H1 (cell line): Measurements from ENCODE around the gene AOAH. TPM values are rescaled to one million over a fixed set of nuclear protein-coding genes. Genes with fewer than 3 reads are reported as not detected.

ENCODE experiments used
- CTCF ChIA-PET: fragments of 300-600 bp; sonication (Branson Sonifier 250); formaldehyde crosslinking; loops from one replicate; lab custom pipeline; 2021; ENCODE audit not compliant: partially characterized antibody; lab: Charles Lee
- POLR2A ChIA-PET: fragments of 300-600 bp; sonication (Branson Sonifier 250); formaldehyde crosslinking; loops from one replicate; lab custom pipeline; 2021; ENCODE audit warnings: inconsistent platforms; ENCODE audit not compliant: partially characterized antibody; lab: Charles Lee
- DNase-seq, 2 experiments: peaks; one replicate each; pipeline versions ENCODE4 v3.0.0 to v3.0.0-alpha.2; 2010 to 2022; ENCODE audit warnings: low spot score in 2 of 2, low read depth in 1 of 2, mixed read lengths in 1 of 2
- FAIRE-seq: peaks from 2 replicates; lab custom pipeline; 2011; peaks lifted over from hg19 to GRCh38; lab: Jason Lieb, UNC
- H2AFZ ChIP-seq: 2 replicates; pipeline ENCODE4 v1.8.1; 2012; ENCODE audit warnings: low read length, inconsistent platforms
- H2AK5ac ChIP-seq: 2 replicates; pipeline ENCODE4 v1.6.1; 2013; ENCODE audit warnings: low read depth, low read length
- H2BK120ac ChIP-seq: replicated peaks from 2 replicates; pipeline ENCODE3; 2013; ENCODE audit warnings: low read depth, low read length, inconsistent platforms
- H2BK12ac ChIP-seq: 2 replicates; pipeline ENCODE4 v1.6.1; 2013; ENCODE audit warnings: low read depth, low read length
- H2BK15ac ChIP-seq: 2 replicates; pipeline ENCODE4 v1.6.1; 2013; ENCODE audit warnings: low read length
- H2BK20ac ChIP-seq: 2 replicates; pipeline ENCODE4 v1.6.1; 2013; ENCODE audit warnings: low read length
- H2BK5ac ChIP-seq: 2 replicates; pipeline ENCODE4 v1.6.1; 2013; ENCODE audit warnings: low read depth, low read length
- H3K14ac ChIP-seq: 2 replicates; pipeline ENCODE4 v1.6.1; 2013; ENCODE audit warnings: inconsistent platforms; ENCODE audit not compliant: insufficient read length
- H3K18ac ChIP-seq: 2 replicates; pipeline ENCODE4 v1.6.1; 2013; ENCODE audit warnings: low read length; ENCODE audit errors: extremely low read depth
- H3K23ac ChIP-seq: 2 replicates; pipeline ENCODE4 v1.6.1; 2013; ENCODE audit warnings: inconsistent platforms; ENCODE audit not compliant: insufficient read length
- H3K23me2 ChIP-seq: 2 replicates; pipeline ENCODE4 v1.6.1; 2013; ENCODE audit warnings: low read depth, low read length
- H3K27ac ChIP-seq: 2 replicates; pipeline ENCODE4 v1.6.1; 2011; ENCODE audit warnings: low read depth, low read length, inconsistent platforms
- H3K27me3 ChIP-seq, 4 experiments: replicated peaks in 1 of 4; 1 replicate in 1 of 4; 2 replicates in 3 of 4; pipeline versions ENCODE4 v1.6.1 to v1.8.1; 2011 to 2013; ENCODE audit warnings: low read length in 3 of 4, mild to moderate bottlenecking in 3 of 4, inconsistent platforms in 2 of 4, mixed read lengths in 2 of 4, moderate library complexity in 1 of 4; ENCODE audit not compliant: control insufficient read depth in 3 of 4, insufficient read depth in 3 of 4; ENCODE audit errors: extremely low read depth in 1 of 4
- H3K36me3 ChIP-seq, 4 experiments: 2 replicates each; pipeline versions ENCODE4 v1.6.1 to v1.8.1; 2011 to 2013; ENCODE audit warnings: mild to moderate bottlenecking in 4 of 4, low read length in 3 of 4, moderate library complexity in 2 of 4, control low read depth in 1 of 4, inconsistent platforms in 1 of 4; ENCODE audit not compliant: insufficient read depth in 4 of 4, control insufficient read depth in 2 of 4
- H3K4ac ChIP-seq: replicated peaks from 2 replicates; pipeline ENCODE3; 2013; ENCODE audit warnings: low read length, low read depth, mixed read lengths, inconsistent platforms; ENCODE audit not compliant: insufficient read length
- H3K4me1 ChIP-seq, 4 experiments: replicated peaks in 1 of 4; 1 replicate in 1 of 4; 2 replicates in 3 of 4; pipeline versions ENCODE4 v1.6.1 to v1.8.1; 2011 to 2013; ENCODE audit warnings: low read length in 3 of 4, inconsistent platforms in 2 of 4, mixed read lengths in 1 of 4; ENCODE audit not compliant: insufficient read depth in 4 of 4, control insufficient read depth in 3 of 4
- H3K4me2 ChIP-seq, 2 experiments: 2 replicates each; pipeline versions ENCODE4 v1.6.1 to v1.8.1; 2011 to 2013; ENCODE audit warnings: low read depth in 2 of 2, low read length in 2 of 2, control low read depth in 1 of 2, inconsistent platforms in 1 of 2, mild to moderate bottlenecking in 1 of 2; ENCODE audit not compliant: insufficient read depth in 1 of 2
- H3K4me3 ChIP-seq, 4 experiments: fragments of 200-600, 300-600 bp in 1 of 4; sonication (generic), shearing (Covaris generic), sonication (Bioruptor Twin) in 1 of 4; 2 replicates each; pipeline versions ENCODE4 v1.5.1 to v1.8.1; 2011 to 2016; ENCODE audit warnings: low read length in 4 of 4, low read depth in 3 of 4, control low read depth in 2 of 4, inconsistent platforms in 2 of 4, mild to moderate bottlenecking in 2 of 4, mixed read lengths in 1 of 4, moderate library complexity in 1 of 4; ENCODE audit not compliant: insufficient read depth in 2 of 4; ENCODE audit errors: extremely low read depth in 1 of 4
- H3K56ac ChIP-seq: replicated peaks from 2 replicates; pipeline ENCODE3; 2013; ENCODE audit warnings: low read depth, mild to moderate bottlenecking, mixed read lengths, low read length, inconsistent platforms; ENCODE audit not compliant: insufficient read length
- H3K79me1 ChIP-seq: 2 replicates; pipeline ENCODE4 v1.6.1; 2013; ENCODE audit warnings: low read depth, low read length, control low read depth
- H3K79me2 ChIP-seq, 2 experiments: 2 replicates each; pipeline versions ENCODE4 v1.6.1 to v1.8.1; 2012 to 2013; ENCODE audit warnings: low read length in 2 of 2, mild to moderate bottlenecking in 2 of 2, inconsistent platforms in 1 of 2; ENCODE audit not compliant: insufficient read depth in 2 of 2, control insufficient read depth in 1 of 2
- H3K9ac ChIP-seq, 4 experiments: replicated peaks in 1 of 4; 1 replicate in 1 of 4; 2 replicates in 3 of 4; pipeline versions ENCODE4 v1.6.1 to v1.8.1; 2011 to 2013; ENCODE audit warnings: low read depth in 3 of 4, low read length in 3 of 4, control low read depth in 2 of 4, mild to moderate bottlenecking in 2 of 4, moderate library complexity in 2 of 4, inconsistent platforms in 1 of 4; ENCODE audit errors: extremely low read depth in 1 of 4
- H3K9me3 ChIP-seq, 2 experiments: 2 replicates each; pipeline versions ENCODE4 v1.6.1 to v1.8.1; 2012 to 2013; ENCODE audit warnings: mild to moderate bottlenecking in 2 of 2, moderate library complexity in 2 of 2, control low read depth in 1 of 2, inconsistent platforms in 1 of 2, low read depth in 1 of 2, low read length in 1 of 2, mixed read lengths in 1 of 2; ENCODE audit not compliant: insufficient read depth in 2 of 2
- H4K20me1 ChIP-seq, 2 experiments: replicated peaks in 1 of 2; 2 replicates each; pipeline versions ENCODE3 to v1.8.1; 2011 to 2013; ENCODE audit warnings: inconsistent platforms in 2 of 2, low read length in 2 of 2, mild to moderate bottlenecking in 1 of 2; ENCODE audit not compliant: insufficient read depth in 2 of 2, control insufficient read depth in 1 of 2
- H4K5ac ChIP-seq: 2 replicates; pipeline ENCODE4 v1.6.1; 2013; ENCODE audit warnings: low read length, low read depth, mixed read lengths, inconsistent platforms; ENCODE audit not compliant: insufficient read length
- H4K8ac ChIP-seq: 2 replicates; pipeline ENCODE4 v1.8.0; 2013; ENCODE audit warnings: mild to moderate bottlenecking, moderate library complexity, low read length, inconsistent platforms; ENCODE audit not compliant: insufficient read depth; ENCODE audit errors: extremely low read depth
- H4K91ac ChIP-seq: replicated peaks from 2 replicates; pipeline ENCODE3; 2013; ENCODE audit warnings: low read length, mixed read lengths, inconsistent platforms; ENCODE audit not compliant: insufficient read length
- CHD2 ChIP-seq: IDR thresholded peaks from 2 replicates; pipeline ENCODE4 v1.6.1; 2012; ENCODE audit warnings: low read length, improper control_type of control experiment
- HDAC6 ChIP-seq: IDR thresholded peaks from one replicate; pipeline ENCODE4 v1.7.1; 2012; ENCODE audit warnings: low read depth, mild to moderate bottlenecking, inconsistent platforms, low read length, moderate library complexity
- KDM5A ChIP-seq: fragments of 200-600 bp; IDR thresholded peaks from 2 replicates; pipeline ENCODE4 v1.7.1; 2012; ENCODE audit warnings: mild to moderate bottlenecking, low read length, inconsistent platforms, mixed read lengths
- NRF1 ChIP-seq: IDR thresholded peaks from 2 replicates; pipeline ENCODE4 v1.6.1; 2011; ENCODE audit warnings: mild to moderate bottlenecking, low read depth, low read length, improper control_type of control experiment
- RXRA ChIP-seq: IDR thresholded peaks from 2 replicates; pipeline ENCODE4 v1.6.1; 2011; ENCODE audit warnings: low read depth, mild to moderate bottlenecking, low read length, moderate library complexity; ENCODE audit not compliant: insufficient read depth
- SP2 ChIP-seq: IDR thresholded peaks from 2 replicates; pipeline ENCODE4 v1.6.1; 2012; ENCODE audit warnings: mild to moderate bottlenecking, low read length, inconsistent platforms
- ZNF274 ChIP-seq: IDR thresholded peaks from 2 replicates; pipeline ENCODE4 v1.7.0; 2012; ENCODE audit warnings: low read length, borderline replicate concordance; ENCODE audit errors: extremely low read depth
- WGBS, 2 experiments: shearing (Covaris generic) in 1 of 2; methylation state at CpG; one replicate each; pipeline versions ENCODE4 v1.1.6 to v1.1.7; 2013 to 2015; ENCODE audit warnings: low lambda C conversion rate in 2 of 2, mixed read lengths in 2 of 2, inconsistent platforms in 1 of 2, low coverage in 1 of 2, missing lambda C conversion rate in 1 of 2; ENCODE audit not compliant: insufficient replicate concordance in 2 of 2, insufficient coverage in 1 of 2, insufficient read length in 1 of 2; ENCODE audit errors: extremely low coverage in 1 of 2, missing lambda C conversion rate in 1 of 2; 5-methylcytosine and 5-hydroxymethylcytosine counted together
- polyA plus RNA-seq, 7 experiments: library from polyadenylated mRNA; depleted of rRNA in 3 of 7; stranded (reverse) in 5 of 7; unstranded in 2 of 7; fragments of >200 nt in 5 of 7; fragments of 200-250 nt in 2 of 7; gene quantifications; 1 replicate in 5 of 7; 2 replicates in 1 of 7; 4 replicates in 1 of 7; pipeline versions ENCODE4 v1.2.1 to v1.2.3, GENCODE V29; 2011 to 2013; ENCODE audit warnings: missing spikeins in 2 of 7, mixed read lengths in 2 of 7
- total RNA-seq: library from RNA; stranded (reverse); fragmentation: NEBNext Ultra II Directional; extraction: Animal tissue kit (Norgen Biotek cat#: 25700); gene quantifications from 2 replicates; pipeline ENCODE4 v1.2.1, GENCODE V29; 2021
- TF ChIP-seq, protein P1 (sequence below), 3 experiments: IDR thresholded peaks; 1 replicate in 2 of 3; 2 replicates in 1 of 3; pipeline versions ENCODE4 v1.5.1 to v1.6.1; 2011; ENCODE audit warnings: low read length in 3 of 3, mild to moderate bottlenecking in 3 of 3, inconsistent platforms in 2 of 3, low read depth in 1 of 3, moderate library complexity in 1 of 3; ENCODE audit not compliant: insufficient read depth in 1 of 3; ENCODE audit errors: control extremely low read depth in 1 of 3
- TF ChIP-seq, protein P2 (sequence below): IDR thresholded peaks from 2 replicates; pipeline ENCODE4 v1.6.1; 2011; ENCODE audit warnings: low read depth, mild to moderate bottlenecking, low read length; ENCODE audit not compliant: insufficient read depth

AOAH gene
- total and polyA plus RNA-seq, 2 of the 8 experiments (the other 6 are each of a cell fraction or from before 2014, with no cell fraction given), result 0.08 TPM; not detected in 1

DNA sequence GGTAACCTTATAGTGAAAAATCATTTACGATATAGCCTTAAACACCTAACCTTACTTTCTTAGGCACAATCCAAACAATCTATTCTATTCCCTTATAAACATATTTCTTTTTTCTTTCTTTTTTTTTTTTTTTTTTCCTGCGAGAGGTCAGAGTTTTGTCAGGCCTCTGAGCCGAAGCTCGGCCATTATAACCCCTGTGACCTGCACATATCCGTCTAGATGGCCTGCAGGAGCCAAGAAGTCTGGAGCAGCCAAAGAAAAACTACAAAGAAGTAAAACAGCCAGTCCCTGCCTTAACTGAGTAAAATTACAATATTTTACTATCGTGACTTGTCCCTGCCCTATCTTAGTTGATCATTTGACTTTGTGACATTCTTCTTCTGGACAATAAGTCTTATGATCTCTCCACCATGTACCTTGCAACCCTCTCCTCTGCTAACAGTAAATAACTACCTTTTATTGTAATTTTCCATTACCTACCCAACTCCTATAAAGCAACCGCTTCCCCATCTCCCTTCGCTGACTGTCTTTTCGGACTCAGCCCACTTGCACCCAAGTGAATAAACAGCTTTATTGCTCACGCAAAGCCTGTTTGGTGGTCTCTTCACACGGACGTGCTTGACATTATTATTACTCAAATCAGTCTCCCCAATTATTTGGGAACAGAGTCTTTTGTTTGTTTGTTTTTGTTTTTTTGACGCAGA lies 64.5 kb downstream of the AOAH start:
- Histone ChIP-seq H2AK5ac (no peak overlapping the region), H3K4ac (no peak overlapping the region), H3K4me1 (peaks cover 5 to 25% (median 21%) of the 10 kb centered on the region in 4 experiments; a peak in 6 of 7 replicates), H2BK5ac (no peak overlapping the region), H3K56ac (no peak overlapping the region), H2BK120ac (no peak overlapping the region), H3K23me2 (no peaks in the 10 kb centered on the region), H2BK15ac (no peak overlapping the region), H4K91ac (no peak overlapping the region), H3K9me3 (no peaks in the 10 kb centered on the region), H2AFZ (no peak overlapping the region), H3K36me3 (no peaks in the 10 kb centered on the region), H3K27ac (no peak overlapping the region), H3K23ac (no peak overlapping the region), H3K14ac (no peak overlapping the region), H3K18ac (no peak overlapping the region; the same call in 1 of the 2 replicates), H3K79me1 (no peaks in the 10 kb centered on the region), H3K27me3 (no peaks in the 10 kb centered on the region; a peak in 1 of 7 replicates), H4K5ac (peak overlapping the region; percentile 57), H3K9ac (no peak overlapping the region), H3K4me2 (peak overlapping the region in 1 of 2 experiments; percentile 15; a peak in 1 of 4 replicates), H4K20me1 (no peaks in the 10 kb centered on the region), H4K8ac (no peak overlapping the region), H2BK12ac (0 out of 2 replicates have a peak overlapping the region, but pooled peaks have one; percentile 6), H3K79me2 (no peaks in the 10 kb centered on the region), H3K4me3 (no peak overlapping the region), H2BK20ac (peak overlapping the region; percentile 52; the same call in 1 of the 2 replicates)
- 77% methylated on average over 10 of the region's 13 CpGs; no CpG with 5 or more reads in 1 of the 2 experiments for WGBS, 2 experiments
- FAIRE-seq (no peak), DNase-seq (no peak)
- ChIA-PET CTCF (interaction anchor here (1.3 to 4.3 kb wide), 5 partner anchors 11 to 187 kb away, joined by 3 to 30 read pairs (median 7); no protein-coding TSS in a partner anchor), POLR2A (no interaction called here)
- TF ChIP-seq HDAC6, result no peak
- TF ChIP-seq ZNF274, result no peak
- TF ChIP-seq RXRA, result no peak
- no peak for TF ChIP-seq NRF1
- TF ChIP-seq, protein P1, sequence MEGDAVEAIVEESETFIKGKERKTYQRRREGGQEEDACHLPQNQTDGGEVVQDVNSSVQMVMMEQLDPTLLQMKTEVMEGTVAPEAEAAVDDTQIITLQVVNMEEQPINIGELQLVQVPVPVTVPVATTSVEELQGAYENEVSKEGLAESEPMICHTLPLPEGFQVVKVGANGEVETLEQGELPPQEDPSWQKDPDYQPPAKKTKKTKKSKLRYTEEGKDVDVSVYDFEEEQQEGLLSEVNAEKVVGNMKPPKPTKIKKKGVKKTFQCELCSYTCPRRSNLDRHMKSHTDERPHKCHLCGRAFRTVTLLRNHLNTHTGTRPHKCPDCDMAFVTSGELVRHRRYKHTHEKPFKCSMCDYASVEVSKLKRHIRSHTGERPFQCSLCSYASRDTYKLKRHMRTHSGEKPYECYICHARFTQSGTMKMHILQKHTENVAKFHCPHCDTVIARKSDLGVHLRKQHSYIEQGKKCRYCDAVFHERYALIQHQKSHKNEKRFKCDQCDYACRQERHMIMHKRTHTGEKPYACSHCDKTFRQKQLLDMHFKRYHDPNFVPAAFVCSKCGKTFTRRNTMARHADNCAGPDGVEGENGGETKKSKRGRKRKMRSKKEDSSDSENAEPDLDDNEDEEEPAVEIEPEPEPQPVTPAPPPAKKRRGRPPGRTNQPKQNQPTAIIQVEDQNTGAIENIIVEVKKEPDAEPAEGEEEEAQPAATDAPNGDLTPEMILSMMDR (IDR thresholded peaks at IDR 0.05; ENCODE audit: control extremely low read depth in 1 of 3, insufficient read depth in 1 of 3, low read depth in 1 of 3, low read length in 3 of 3), result no peak
- no peak for TF ChIP-seq KDM5A
- TF ChIP-seq, protein P2, sequence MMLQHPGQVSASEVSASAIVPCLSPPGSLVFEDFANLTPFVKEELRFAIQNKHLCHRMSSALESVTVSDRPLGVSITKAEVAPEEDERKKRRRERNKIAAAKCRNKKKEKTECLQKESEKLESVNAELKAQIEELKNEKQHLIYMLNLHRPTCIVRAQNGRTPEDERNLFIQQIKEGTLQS, result no peak
- no peak for TF ChIP-seq SP2
- no peak for TF ChIP-seq CHD2
